GM12875 (cell line): ENCODE data around the gene SGMS1.
A peak's percentile ranks its signal among the peaks of the same experiment; 100 is the strongest.

Source experiments
- H3K4me3 ChIP-seq: one replicate; pipeline ENCODE4 v1.5.1; 2011; ENCODE audit warnings: low read depth, low read length, control low read depth
- TF ChIP-seq, protein P1 (sequence below): IDR thresholded peaks from 2 replicates; pipeline ENCODE4 v1.5.1; 2011; ENCODE audit warnings: low read depth, mild to moderate bottlenecking, control low read depth, inconsistent platforms, low read length, moderate library complexity, borderline replicate concordance; ENCODE audit not compliant: insufficient read depth

SGMS1 gene

DNA sequence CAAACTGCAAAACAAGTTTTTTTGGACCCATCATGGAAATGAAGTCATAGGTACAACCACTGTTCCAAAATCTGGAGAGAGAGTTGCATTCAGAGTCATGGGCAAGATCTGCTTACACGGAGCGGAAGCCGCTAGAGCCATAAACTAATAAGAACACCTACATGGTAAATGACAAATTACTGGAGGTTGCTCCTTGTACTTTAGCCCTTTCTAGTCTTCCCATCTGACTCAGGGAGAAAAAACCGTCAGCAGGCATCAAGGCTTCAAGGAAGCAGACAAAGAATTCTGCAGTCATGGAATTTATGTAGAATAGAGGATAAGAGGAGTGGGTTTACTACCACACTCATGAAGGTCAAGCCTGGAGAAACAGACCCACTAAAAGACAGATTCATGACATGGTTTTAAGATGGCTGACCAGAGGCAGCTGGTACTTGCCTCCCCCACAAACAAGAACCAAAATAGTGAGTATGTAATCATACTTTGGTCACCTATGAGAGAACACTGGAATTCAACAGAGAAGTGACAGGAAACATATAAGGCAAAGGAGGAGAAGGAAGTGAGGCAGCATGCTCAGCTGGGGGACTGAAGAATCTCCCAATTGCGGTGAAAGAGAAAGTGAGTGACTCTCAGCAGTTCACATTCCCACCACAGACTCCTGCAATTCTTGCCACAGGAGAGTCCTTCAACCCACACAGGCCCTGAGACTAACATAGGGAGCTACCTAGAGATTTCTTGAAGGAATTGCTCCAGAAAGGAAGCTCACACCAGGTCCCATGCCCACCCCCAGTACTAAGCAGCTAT, 330.0 kb downstream of the SGMS1 start:
- H3K4me3 ChIP-seq: no peak overlapping the region
- TF ChIP-seq, protein P1, sequence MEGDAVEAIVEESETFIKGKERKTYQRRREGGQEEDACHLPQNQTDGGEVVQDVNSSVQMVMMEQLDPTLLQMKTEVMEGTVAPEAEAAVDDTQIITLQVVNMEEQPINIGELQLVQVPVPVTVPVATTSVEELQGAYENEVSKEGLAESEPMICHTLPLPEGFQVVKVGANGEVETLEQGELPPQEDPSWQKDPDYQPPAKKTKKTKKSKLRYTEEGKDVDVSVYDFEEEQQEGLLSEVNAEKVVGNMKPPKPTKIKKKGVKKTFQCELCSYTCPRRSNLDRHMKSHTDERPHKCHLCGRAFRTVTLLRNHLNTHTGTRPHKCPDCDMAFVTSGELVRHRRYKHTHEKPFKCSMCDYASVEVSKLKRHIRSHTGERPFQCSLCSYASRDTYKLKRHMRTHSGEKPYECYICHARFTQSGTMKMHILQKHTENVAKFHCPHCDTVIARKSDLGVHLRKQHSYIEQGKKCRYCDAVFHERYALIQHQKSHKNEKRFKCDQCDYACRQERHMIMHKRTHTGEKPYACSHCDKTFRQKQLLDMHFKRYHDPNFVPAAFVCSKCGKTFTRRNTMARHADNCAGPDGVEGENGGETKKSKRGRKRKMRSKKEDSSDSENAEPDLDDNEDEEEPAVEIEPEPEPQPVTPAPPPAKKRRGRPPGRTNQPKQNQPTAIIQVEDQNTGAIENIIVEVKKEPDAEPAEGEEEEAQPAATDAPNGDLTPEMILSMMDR: no peak

DNA sequence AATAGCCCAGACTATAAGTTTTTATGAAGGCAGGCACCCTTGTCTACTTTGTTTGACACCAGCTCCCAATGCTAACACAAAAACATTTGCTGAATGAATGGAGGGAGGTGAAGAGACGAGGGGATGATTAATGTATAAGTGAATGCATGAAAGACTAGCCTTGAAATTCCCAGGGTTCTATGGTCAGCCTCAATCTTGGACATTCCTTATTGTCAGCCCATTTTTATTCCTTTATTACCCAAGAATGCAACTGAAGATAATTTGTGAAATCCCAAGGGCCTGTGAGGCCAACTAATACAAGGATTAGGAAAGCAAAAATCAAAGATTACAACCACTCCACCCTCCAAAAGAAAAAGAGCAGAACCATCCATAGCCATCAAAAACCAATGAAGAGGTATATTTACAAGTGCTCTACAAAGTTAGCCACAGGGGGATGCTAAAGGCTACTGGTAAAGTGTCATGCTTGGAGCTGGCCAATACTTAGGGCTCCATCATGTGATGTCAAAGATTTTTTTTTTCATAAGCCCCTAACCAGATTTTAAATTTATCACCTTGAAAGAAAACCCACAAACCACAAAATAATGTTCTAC, 332.4 kb downstream of the SGMS1 start:
- no peak overlapping the region for H3K4me3 ChIP-seq
- TF ChIP-seq, protein P1: peak; percentile 41; the same call in 1 of the 2 replicates

DNA sequence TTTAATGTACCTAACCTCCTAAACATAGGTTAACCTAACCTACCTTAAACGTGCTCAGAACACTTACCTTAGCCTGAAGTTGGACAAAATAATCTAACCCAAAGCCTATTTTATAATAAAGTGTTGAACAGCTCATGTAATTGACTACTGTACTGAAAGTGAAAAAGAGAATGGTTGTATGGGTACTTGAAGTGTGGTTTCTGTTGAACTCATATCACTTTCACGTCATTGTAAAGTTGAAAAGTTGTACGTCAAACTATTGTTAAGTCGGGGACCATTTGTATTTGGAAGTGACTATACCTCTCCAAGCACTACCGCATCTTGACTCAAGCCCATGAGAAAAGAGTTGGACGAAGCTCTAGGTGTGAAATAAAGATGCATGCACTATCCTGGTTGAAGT, 334.6 kb downstream of the SGMS1 start:
- no peak overlapping the region for H3K4me3 ChIP-seq
- TF ChIP-seq, protein P1: no peak

DNA sequence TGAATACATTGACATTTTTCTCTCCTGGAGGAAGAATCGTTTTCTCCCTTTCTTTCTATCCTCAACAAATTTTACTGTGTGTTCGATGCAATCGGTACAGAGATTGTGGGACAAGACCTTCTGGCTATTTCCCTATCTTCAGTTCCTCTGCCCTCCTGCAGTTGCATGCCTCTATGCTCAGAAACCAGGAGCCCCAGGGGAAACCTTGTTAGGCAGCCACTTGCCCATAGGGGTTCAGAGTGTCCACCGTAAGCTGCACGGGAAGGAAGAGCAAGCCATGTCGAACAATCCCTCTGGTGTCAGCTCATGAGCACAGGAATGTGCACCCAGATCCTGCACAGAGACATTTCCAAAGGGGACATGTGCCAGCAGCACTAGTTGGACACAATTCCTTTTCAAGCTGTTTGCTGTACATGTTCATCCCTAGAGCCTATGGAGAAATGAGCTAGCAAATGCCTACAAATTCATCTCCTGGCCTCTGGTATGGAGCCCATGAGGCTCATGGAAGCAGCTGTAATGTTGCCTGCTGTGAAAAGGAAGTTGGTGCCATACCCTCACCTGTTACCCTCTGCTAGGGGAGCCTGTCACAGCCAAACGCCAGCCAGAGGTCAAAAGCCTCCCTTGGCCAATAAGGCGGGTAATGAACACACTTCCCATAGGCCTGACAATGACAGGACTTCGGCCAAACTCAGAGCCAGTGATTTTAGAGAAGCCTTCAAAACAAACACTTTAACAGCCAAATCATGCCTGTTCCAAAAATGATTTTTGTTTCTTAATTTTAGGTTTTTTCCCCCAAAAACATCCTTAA, 336.6 kb downstream of the SGMS1 start:
- TF ChIP-seq, protein P1: no peak
- H3K4me3 ChIP-seq: no peak overlapping the region

DNA sequence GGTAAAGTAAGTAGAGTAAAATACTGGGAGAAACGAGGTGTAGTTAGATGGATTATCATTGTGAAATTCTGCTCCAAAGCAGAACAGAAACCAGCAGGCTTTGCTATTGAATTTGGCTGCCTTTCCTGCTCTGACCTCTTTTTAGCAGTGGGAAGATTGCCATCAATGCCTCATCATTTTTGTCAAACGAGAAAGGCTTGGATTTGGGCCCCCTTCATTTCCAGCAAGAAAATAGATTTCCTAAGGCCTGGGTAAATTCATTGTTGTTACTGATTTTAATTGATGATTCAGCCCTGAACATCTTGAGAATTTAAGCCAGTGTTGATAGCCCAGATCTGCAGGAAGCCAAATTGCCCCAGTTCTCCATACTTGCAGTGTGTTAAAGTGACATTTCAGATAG, 337.2 kb downstream of the SGMS1 start:
- TF ChIP-seq, protein P1: no peak
- H3K4me3 ChIP-seq: no peak overlapping the region

DNA sequence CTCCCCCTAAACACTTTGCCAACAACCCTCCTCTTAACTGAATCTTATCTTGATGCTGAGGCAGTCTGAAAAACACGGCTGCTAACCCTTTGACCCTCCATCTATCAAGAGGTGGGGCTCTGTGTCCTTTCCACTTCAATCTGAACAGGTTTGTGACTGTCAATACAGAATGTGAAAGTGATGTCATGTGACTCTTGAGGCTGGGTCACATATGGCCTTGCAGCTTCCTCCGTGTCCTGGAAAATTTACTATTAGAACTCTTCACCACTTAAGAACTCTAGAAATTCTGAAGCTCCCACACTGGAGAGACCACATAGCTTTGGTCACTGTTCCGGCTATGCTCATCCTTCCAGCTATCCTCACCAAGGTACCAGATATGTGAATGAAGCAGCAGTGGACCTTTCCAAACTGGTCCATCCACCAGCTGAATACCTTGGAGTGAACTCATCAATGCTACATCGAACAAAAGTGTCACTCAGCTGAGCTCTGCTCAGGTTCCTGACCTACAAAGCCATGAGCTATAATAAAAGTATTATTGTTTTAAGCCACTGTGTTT, 341.7 kb downstream of the SGMS1 start:
- TF ChIP-seq, protein P1: no peak
- no peak overlapping the region for H3K4me3 ChIP-seq
